GM18870 (cell line): ENCODE data around the gene PTPRJ.
A peak's percentile ranks its signal among the peaks of the same experiment; 100 is the strongest.
"Not testable (repeated sequence)": the region's sequence is repeated elsewhere in the genome, so short reads cannot be mapped to it uniquely, and the experiment has no call there.

Experiments used
- ATAC-seq: cut with Tn5 transposase; IDR thresholded peaks from one replicate; pipeline ENCODE4 v1.9.1; 2021; ENCODE audit warnings: moderate library complexity; ENCODE audit not compliant: unreplicated experiment

PTPRJ gene

GRCh38 chr11:48017105-48017830 lies 36.9 kb downstream of the PTPRJ start:
- no peak for ATAC-seq

GRCh38 chr11:48017831-48018527 lies 37.6 kb downstream of the PTPRJ start:
- ATAC-seq: no peak

GRCh38 chr11:48018528-48019216 lies 38.3 kb downstream of the PTPRJ start:
- no peak for ATAC-seq

GRCh38 chr11:48019217-48019584 lies 38.8 kb downstream of the PTPRJ start:
- ATAC-seq: no peak

- no peak for ATAC-seq
Observed at GRCh38 chr11:48019595-48019994, 39.2 kb downstream of the PTPRJ start.

GRCh38 chr11:48020092-48020755 lies 39.9 kb downstream of the PTPRJ start:
- ATAC-seq: peak; percentile 89

- ATAC-seq: not testable (repeated sequence)
Observed at GRCh38 chr11:48021201-48021820, 41.0 kb downstream of the PTPRJ start.

- no peak for ATAC-seq
Observed at GRCh38 chr11:48022445-48022844, 42.1 kb downstream of the PTPRJ start.

GRCh38 chr11:48023608-48024007 lies 43.2 kb downstream of the PTPRJ start:
- ATAC-seq: not testable (repeated sequence)

- no peak for ATAC-seq
Observed at GRCh38 chr11:48024635-48025071, 44.3 kb downstream of the PTPRJ start.

GRCh38 chr11:48025293-48025983 lies 45.1 kb downstream of the PTPRJ start:
- ATAC-seq: no peak

GRCh38 chr11:48025984-48026340 lies 45.6 kb downstream of the PTPRJ start:
- no peak for ATAC-seq

- no peak for ATAC-seq
Observed at GRCh38 chr11:48028914-48029680, 48.7 kb downstream of the PTPRJ start.

GRCh38 chr11:48029681-48030290 lies 49.4 kb downstream of the PTPRJ start:
- ATAC-seq: no peak

- ATAC-seq: no peak
Observed at GRCh38 chr11:48031602-48032001, 51.2 kb downstream of the PTPRJ start.

- ATAC-seq: no peak
Observed at GRCh38 chr11:48032721-48033120, 52.4 kb downstream of the PTPRJ start.

GRCh38 chr11:48033918-48034341 lies 53.6 kb downstream of the PTPRJ start:
- no peak for ATAC-seq

GRCh38 chr11:48034926-48035871 lies 54.8 kb downstream of the PTPRJ start:
- no peak for ATAC-seq
